HepG2 (cell line): Measurements from ENCODE around the gene ZMYM4. TPM values are rescaled to one million over a fixed set of nuclear protein-coding genes. Genes with fewer than 3 reads are reported as not detected.

ENCODE experiments used
- ATAC-seq: fragments of 200-7000 bp; cut with Tn5 transposase; 3 replicates; pipeline ENCODE4 v1.9.1; 2020; ENCODE audit warnings: mild to moderate bottlenecking, moderate library complexity
- BruUV-seq: library from RNA; stranded (reverse); fragments of 400-500 nt; replicated peaks from 2 replicates; lab custom pipeline; 2021; lab: Mats Ljungman, UMichigan
- CTCF ChIA-PET: fragments of 300-600 bp; formaldehyde crosslinking; extraction: SDS; loops from one replicate; lab custom pipeline; 2021; ENCODE audit warnings: low total read pairs, inconsistent platforms, low intra/inter-chr PET ratio; lab: Yijun Ruan, JAX
- POLR2A ChIA-PET: fragments of 350-600 bp; sonication (Branson Sonifier 250); formaldehyde crosslinking; loops from one replicate; lab custom pipeline; 2020; ENCODE audit warnings: antibody characterized with exemption, inconsistent platforms; lab: Yijun Ruan, JAX
- DNase-seq: peaks from one replicate; pipeline ENCODE4 v3.0.0-alpha.2; 2015; ENCODE audit warnings: low spot score
- FAIRE-seq: peaks from 3 replicates; lab custom pipeline; 2011; peaks lifted over from hg19 to GRCh38; lab: Jason Lieb, UNC
- H2AFZ ChIP-seq: one replicate; pipeline ENCODE4 v1.6.1; 2011; ENCODE audit warnings: low read length, inconsistent platforms
- H3K27ac ChIP-seq: fragments of 300-600 bp; 3 replicates; pipeline ENCODE4 v1.8.0; 2011; ENCODE audit warnings: mixed run types, mild to moderate bottlenecking, mixed read lengths, low read length, inconsistent platforms; ENCODE audit not compliant: insufficient read depth; ENCODE audit errors: extremely low read length
- H3K27me3 ChIP-seq, 2 experiments: fragments of 200-600 bp in 1 of 2; 2 replicates in 1 of 2; 3 replicates in 1 of 2; pipeline versions ENCODE4 v1.6.0 to v1.8.0; 2011; ENCODE audit warnings: low read length in 2 of 2, mild to moderate bottlenecking in 2 of 2, moderate library complexity in 2 of 2, inconsistent platforms in 1 of 2; ENCODE audit not compliant: insufficient read depth in 2 of 2, control insufficient read depth in 1 of 2
- H3K36me3 ChIP-seq, 2 experiments: fragments of 200-600 bp in 1 of 2; replicated peaks in 1 of 2; 2 replicates in 1 of 2; 3 replicates in 1 of 2; pipeline versions ENCODE4 v1.5.1 to v1.8.0; 2011; ENCODE audit warnings: low read length in 2 of 2, inconsistent platforms in 1 of 2; ENCODE audit not compliant: insufficient read depth in 2 of 2, control insufficient read depth in 1 of 2
- H3K4me1 ChIP-seq: 2 replicates; pipeline ENCODE4 v1.5.1; 2012; ENCODE audit warnings: low read length, inconsistent platforms; ENCODE audit not compliant: insufficient read depth
- H3K4me2 ChIP-seq: 2 replicates; pipeline ENCODE4 v1.6.0; 2011; ENCODE audit warnings: low read depth, low read length, inconsistent platforms
- H3K4me3 ChIP-seq, 3 experiments: fragments of 200-600 bp in 1 of 3; sonication (generic), shearing (Covaris generic) in 1 of 3; replicated peaks in 1 of 3; 2 replicates each; pipeline ENCODE4 v1.5.1; 2011 to 2016; ENCODE audit warnings: low read length in 3 of 3, inconsistent platforms in 2 of 3, low read depth in 2 of 3, mild to moderate bottlenecking in 2 of 3, control low read depth in 1 of 3, mixed read lengths in 1 of 3; ENCODE audit not compliant: insufficient read depth in 1 of 3
- H3K79me2 ChIP-seq: one replicate; pipeline ENCODE4 v1.6.1; 2011; ENCODE audit warnings: low read length, inconsistent platforms; ENCODE audit not compliant: insufficient read depth
- H3K9ac ChIP-seq: 2 replicates; pipeline ENCODE4 v1.6.0; 2011; ENCODE audit warnings: mild to moderate bottlenecking, low read depth, low read length, inconsistent platforms; ENCODE audit not compliant: insufficient read depth
- H3K9me3 ChIP-seq: 2 replicates; pipeline ENCODE4 v1.5.1; 2012; ENCODE audit warnings: mild to moderate bottlenecking, low read length
- H4K20me1 ChIP-seq: 2 replicates; pipeline ENCODE4 v1.6.0; 2011; ENCODE audit warnings: inconsistent platforms, mild to moderate bottlenecking, low read length, moderate library complexity; ENCODE audit not compliant: insufficient read depth
- ARHGAP35 ChIP-seq: sonication (generic); formaldehyde crosslinking; IDR thresholded peaks from 2 replicates; pipeline ENCODE4 v1.9.0; 2022; ENCODE audit warnings: mild to moderate bottlenecking, inconsistent platforms, moderate library complexity, missing genetic modification reagents, borderline replicate concordance
- CHD4 ChIP-seq: fragments of 200-600 bp; sonication (generic); IDR thresholded peaks from 2 replicates; pipeline ENCODE4 v1.7.0; 2017; ENCODE audit warnings: mild to moderate bottlenecking, low read length, borderline replicate concordance
- EED ChIP-seq: sonication (generic); formaldehyde crosslinking; IDR thresholded peaks from 2 replicates; pipeline ENCODE4 v1.5.0; 2020; ENCODE audit warnings: mild to moderate bottlenecking, missing genetic modification reagents
- KLF13 ChIP-seq: sonication (generic); formaldehyde crosslinking; IDR thresholded peaks from 2 replicates; pipeline ENCODE4 v1.4.0; 2020; ENCODE audit warnings: mild to moderate bottlenecking, missing genetic modification reagents
- NR2F2 ChIP-seq: IDR thresholded peaks from 2 replicates; pipeline ENCODE4 v1.6.1; 2012; ENCODE audit warnings: low read depth, inconsistent platforms, borderline replicate concordance
- POLR2AphosphoS5 ChIP-seq: IDR thresholded peaks from 2 replicates; pipeline ENCODE4 v1.6.1; 2012; ENCODE audit warnings: low read depth, low read length
- SIN3A ChIP-seq: IDR thresholded peaks from 2 replicates; pipeline ENCODE4 v1.6.1; 2011; ENCODE audit warnings: low read depth, mild to moderate bottlenecking, control low read depth, low read length, borderline replicate concordance
- TFAP4 ChIP-seq: sonication (generic); IDR thresholded peaks from 2 replicates; pipeline ENCODE4 v1.6.1; 2016; ENCODE audit warnings: low read depth, borderline replicate concordance
- YEATS4 ChIP-seq: sonication (generic); formaldehyde crosslinking; IDR thresholded peaks from 2 replicates; pipeline ENCODE4 v1.4.0; 2020; ENCODE audit warnings: missing genetic modification reagents, borderline replicate concordance
- ZNF101 ChIP-seq: sonication (generic); formaldehyde crosslinking; IDR thresholded peaks from 2 replicates; pipeline ENCODE4 v1.4.0; 2020; ENCODE audit warnings: mild to moderate bottlenecking, low read depth, missing genetic modification reagents, borderline replicate concordance
- ZNF292 ChIP-seq: sonication (generic); formaldehyde crosslinking; IDR thresholded peaks from 2 replicates; pipeline ENCODE4 v1.8.1; 2022; ENCODE audit warnings: mild to moderate bottlenecking, low read depth, missing genetic modification reagents, borderline replicate concordance
- ZNF30 ChIP-seq: sonication (generic); formaldehyde crosslinking; IDR thresholded peaks from 2 replicates; pipeline ENCODE4 v1.5.0; 2020; ENCODE audit warnings: mild to moderate bottlenecking, missing genetic modification reagents
- ZNF354B ChIP-seq: sonication (generic); formaldehyde crosslinking; IDR thresholded peaks from 2 replicates; pipeline ENCODE4 v1.8.0; 2022; ENCODE audit warnings: mild to moderate bottlenecking, missing genetic modification reagents
- ZNF597 ChIP-seq: sonication (generic); formaldehyde crosslinking; IDR thresholded peaks from 2 replicates; pipeline ENCODE4 v1.5.0; 2020; ENCODE audit warnings: missing genetic modification reagents
- ZNF761 ChIP-seq: sonication (generic); formaldehyde crosslinking; conservative IDR thresholded peaks from 2 replicates; pipeline ENCODE4 v1.4.0; 2020; ENCODE audit warnings: mild to moderate bottlenecking, missing genetic modification reagents
- ZNF891 ChIP-seq: sonication (generic); formaldehyde crosslinking; IDR thresholded peaks from 2 replicates; pipeline ENCODE4 v1.5.0; 2020; ENCODE audit warnings: mild to moderate bottlenecking, missing genetic modification reagents
- WGBS: methylation state at CpG from one replicate; pipeline ENCODE4 v1.1.6; 2017; ENCODE audit warnings: low lambda C conversion rate; 5-methylcytosine and 5-hydroxymethylcytosine counted together
- in situ Hi-C: cut with HindIII; loops from 2 replicates; pipeline ENCODE4 v1.10.0; 2017; ENCODE audit warnings: low pct_unique_long_range_greater_than_20kb; ENCODE audit not compliant: extremely low pct_ligation_motif_present
- intact Hi-C: fragments of 100-400 bp; cut with micrococcal nuclease; formaldehyde crosslinking; loops from one replicate; pipeline ENCODE4 v1.10.0; 2022; ENCODE audit not compliant: unreplicated experiment
- polyA plus RNA-seq, 8 experiments: library from polyadenylated mRNA; depleted of rRNA in 3 of 8; stranded (reverse) in 7 of 8; unstranded in 1 of 8; fragments of >200 nt; fragmentation: Illumina TruSeq in 4 of 8; extraction: Trizol in 4 of 8; gene quantifications; 2 replicates each; pipeline versions ENCODE4 v1.2.1 to v1.2.3, GENCODE V29; 2011 to 2016; ENCODE audit warnings: low read depth in 4 of 8, missing spikeins in 1 of 8, mixed read lengths in 1 of 8; ENCODE audit not compliant: insufficient read depth in 1 of 8
- total RNA-seq, 5 experiments: library from RNA; depleted of rRNA; stranded (reverse); fragments of >200 nt; fragmentation: Illumina TruSeq; extraction: Trizol; gene quantifications; 2 replicates each; pipeline ENCODE4 v1.2.3, GENCODE V29; 2016; ENCODE audit warnings: low read depth in 1 of 5
- TF ChIP-seq, protein P1 (sequence below): sonication (generic); formaldehyde crosslinking; IDR thresholded peaks from 2 replicates; pipeline ENCODE4 v1.8.0; 2022; ENCODE audit warnings: missing genetic modification reagents, mild to moderate bottlenecking, inconsistent platforms, borderline replicate concordance

The ZMYM4 gene
- total and polyA plus RNA-seq, 2 of the 13 experiments (the other 11 are each of a cell fraction or from before 2014, with no cell fraction given): 13.9 to 37.6 TPM

- POLR2A ChIA-PET: no interaction called here
- Histone ChIP-seq H3K4me2 (no peak overlapping the region), H4K20me1 (no peaks in the 10 kb centered on the region; the same call in 1 of the 2 replicates)
- TF ChIP-seq ZNF597: no peak
- no peak for TF ChIP-seq KLF13
- no peak for TF ChIP-seq ZNF292 (CRISPR knock-in tag)
- TF ChIP-seq EED: no peak
- no peak for TF ChIP-seq CHD4
- TF ChIP-seq, protein P1, sequence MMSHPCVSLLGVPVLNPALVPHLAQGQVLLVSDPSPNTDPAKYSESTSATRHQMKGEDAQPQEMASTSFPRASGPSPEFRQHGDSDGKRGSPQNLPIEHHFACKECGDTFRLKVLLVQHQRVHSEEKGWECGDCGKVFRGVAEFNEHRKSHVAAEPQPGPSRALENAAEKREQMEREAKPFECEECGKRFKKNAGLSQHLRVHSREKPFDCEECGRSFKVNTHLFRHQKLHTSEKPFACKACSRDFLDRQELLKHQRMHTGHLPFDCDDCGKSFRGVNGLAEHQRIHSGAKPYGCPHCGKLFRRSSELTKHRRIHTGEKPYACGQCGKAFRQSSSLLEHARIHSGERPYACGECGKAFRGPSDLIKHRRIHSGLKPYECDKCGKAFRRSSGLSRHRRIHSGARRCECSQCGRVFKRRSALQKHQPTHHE: no peak
- TF ChIP-seq ZNF101 (CRISPR knock-in tag): no peak
- TF ChIP-seq ZNF354B (CRISPR knock-in tag): no peak
- no peak for TF ChIP-seq ZNF891 (CRISPR knock-in tag)
- no peak for TF ChIP-seq ARHGAP35
- TF ChIP-seq ZNF30 (CRISPR knock-in tag): no peak
- TF ChIP-seq NR2F2: no peak
- no peak for TF ChIP-seq POLR2AphosphoS5
- TF ChIP-seq ZNF761 (CRISPR knock-in tag): no peak
- no peak for TF ChIP-seq YEATS4
- TF ChIP-seq SIN3A: no peak
- TF ChIP-seq TFAP4: no peak
- TF ChIP-seq, all 625 proteins: peak for 0
- ATAC-seq (no peak), DNase-seq (no peak), FAIRE-seq (no peak)
- peak overlapping the region; percentile 22 for H3K27ac ChIP-seq
- H3K36me3 ChIP-seq: peaks cover 6 to 19% of the 10 kb centered on the region in 2 experiments; a peak in 3 of 5 replicates
- H3K27me3 ChIP-seq: no peaks in the 10 kb centered on the region
- no TSS peak for BruUV-seq
- in situ Hi-C loops (no loop called here), intact Hi-C loops (no loop called here)
- H3K9ac ChIP-seq: no peak overlapping the region
- 96% methylated on average over 1 of the region's 1 CpG for WGBS
- CTCF ChIA-PET: no interaction called here
- H3K4me1 ChIP-seq: peaks cover 6% of the 10 kb centered on the region; the same call in 1 of the 2 replicates
- peaks cover 9% of the 10 kb centered on the region for H3K79me2 ChIP-seq
- no peaks in the 10 kb centered on the region for H3K9me3 ChIP-seq
- no peak overlapping the region for H3K4me3 ChIP-seq
- no peak overlapping the region for H2AFZ ChIP-seq
Measured at GRCh38 chr1:35324486-35324885, 56.0 kb downstream of the ZMYM4 start.
